Measurements from ENCODE around the gene RGS16. TPM values are rescaled to one million over a fixed set of nuclear protein-coding genes. Genes with fewer than 3 reads are reported as not detected.

The RGS16 gene
- total RNA-seq, 1 donor from 2014 or later = 37.8 TPM

DNA sequence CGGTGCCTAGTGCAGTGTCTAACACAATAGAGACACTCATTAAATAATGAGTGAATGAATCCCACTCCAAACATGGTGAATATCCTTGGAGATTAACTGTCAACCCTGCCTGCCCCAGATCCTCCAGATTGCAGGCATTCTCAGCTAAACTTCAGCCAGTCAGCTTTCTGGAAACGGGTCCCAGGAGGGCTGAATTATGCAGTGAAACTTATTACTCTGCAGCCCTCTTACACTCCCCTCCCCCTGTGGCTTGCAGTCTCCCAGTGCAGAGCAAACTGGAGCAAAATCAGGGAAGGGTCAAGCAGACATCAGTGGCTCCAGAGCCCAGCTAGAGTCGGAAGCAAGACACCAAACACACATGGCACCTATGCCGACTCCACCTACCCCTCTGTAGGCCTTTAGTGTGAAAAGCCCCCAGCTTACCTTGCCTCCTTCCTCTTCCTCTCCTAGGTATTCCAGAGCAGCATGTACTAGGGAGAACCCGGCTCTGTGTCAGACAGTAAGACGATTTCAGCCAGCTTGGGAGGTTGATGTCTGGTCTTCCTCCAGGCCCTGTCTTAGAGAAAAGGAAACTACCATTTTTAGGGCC lies 6.5 kb upstream of the RGS16 start:
- intact Hi-C loops (cut with micrococcal nuclease) = loop anchor here (10.0 kb wide), 1 partner anchor 584 kb away; no protein-coding TSS in a partner anchor

DNA sequence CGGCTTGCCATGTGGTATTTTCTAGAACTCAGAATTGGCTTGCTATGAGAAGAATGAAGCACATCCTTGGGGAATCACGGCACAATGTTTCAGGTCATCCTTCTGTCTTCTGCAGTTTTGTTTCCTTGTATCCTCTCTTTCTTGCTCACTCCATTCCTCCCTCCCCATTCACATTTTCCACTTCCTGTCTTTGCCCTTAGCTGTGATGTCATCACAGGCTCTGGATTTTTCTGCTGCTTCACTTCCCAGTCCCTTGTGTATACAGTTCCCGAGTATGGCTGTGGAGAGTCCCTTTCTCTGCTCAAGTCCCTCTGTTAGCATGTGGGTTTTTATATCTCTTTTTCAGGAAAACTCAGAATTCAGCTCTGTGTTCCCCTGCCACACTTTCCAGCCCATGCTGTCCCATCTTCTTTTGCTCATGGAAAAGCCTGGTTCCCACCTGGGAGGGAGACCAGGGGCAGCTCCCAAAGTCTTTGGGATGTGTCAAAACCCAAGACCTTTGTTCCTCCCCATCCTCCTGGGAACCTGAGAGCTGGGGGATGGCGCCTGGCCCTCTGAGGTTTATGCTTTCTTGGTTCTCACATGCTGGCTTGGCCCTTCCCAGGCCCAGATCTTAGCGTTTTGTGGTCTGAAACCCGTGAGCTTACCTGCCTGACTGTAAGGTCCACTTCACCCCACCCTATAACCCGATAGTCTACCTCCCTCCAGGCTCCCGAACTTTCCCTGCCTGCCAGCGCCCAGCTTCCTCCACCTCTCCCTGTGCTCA lies 4.8 kb upstream of the RGS16 start:
- intact Hi-C loops (cut with micrococcal nuclease) = no loop called here

DNA sequence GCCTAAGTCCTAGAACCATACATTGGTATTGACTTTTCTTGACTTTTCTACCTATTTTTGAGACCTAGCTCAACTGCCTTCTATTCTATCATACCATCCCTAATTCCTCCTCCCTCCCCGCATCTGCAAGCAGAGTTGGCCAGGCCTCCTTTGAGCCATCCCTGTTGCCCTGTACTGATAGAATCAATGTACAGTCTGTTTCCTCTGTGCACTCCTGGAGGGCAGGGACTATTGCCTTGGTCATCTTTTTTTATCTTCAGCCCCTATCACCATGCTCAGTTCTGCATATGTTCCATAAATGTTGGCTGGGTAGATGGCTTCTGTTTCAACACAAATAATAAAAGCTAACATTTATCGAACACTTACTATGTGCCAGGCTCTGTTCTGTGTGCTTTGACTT lies 4.0 kb upstream of the RGS16 start:
- intact Hi-C loops (cut with micrococcal nuclease) = no loop called here

DNA sequence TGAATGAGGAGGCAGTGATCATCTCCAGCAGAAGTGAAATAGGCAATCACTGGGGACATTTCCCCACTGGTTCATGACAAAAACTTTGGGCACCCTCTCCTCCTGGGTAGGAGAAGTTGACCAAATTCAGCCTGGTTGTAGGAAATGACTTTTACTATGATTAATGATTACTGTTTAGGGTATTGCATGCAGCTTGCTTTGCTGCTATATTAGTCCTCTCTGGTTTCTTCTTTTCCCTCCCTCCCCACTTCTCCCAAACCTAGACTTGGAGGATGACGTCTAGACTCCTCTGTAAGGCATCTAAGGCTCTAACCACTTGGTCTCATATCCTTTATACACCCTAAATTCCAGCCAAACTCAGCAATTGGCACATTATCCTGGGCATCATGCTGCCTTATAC lies 3.4 kb upstream of the RGS16 start:
- intact Hi-C loops (cut with micrococcal nuclease) = no loop called here

DNA sequence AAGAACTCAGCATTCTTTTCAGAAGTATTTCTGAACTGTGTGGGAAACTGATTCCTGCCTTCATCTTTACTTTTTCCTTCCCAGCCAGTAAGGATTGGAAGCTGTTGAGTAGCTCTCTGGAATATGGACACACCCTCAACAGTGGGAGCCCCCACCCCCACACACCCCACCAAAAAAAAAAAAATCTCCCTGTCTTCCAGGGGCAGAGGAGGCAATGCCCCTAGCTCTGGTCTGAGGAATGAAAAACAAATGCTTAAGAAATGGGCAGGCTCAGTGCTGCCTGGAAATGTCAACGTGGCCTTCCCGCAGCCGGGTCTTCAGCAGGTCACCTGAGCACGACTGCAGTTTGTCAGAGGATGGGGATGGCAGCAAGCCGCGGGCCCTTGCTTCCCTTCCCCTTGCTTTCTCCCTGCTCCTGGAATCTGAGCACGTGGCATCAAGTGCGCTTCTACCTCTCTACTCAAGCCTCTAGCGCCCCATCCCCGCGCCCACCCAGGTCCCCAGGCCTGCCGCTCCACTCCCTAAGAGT lies 479 bp downstream of the RGS16 start:
- intact Hi-C loops (cut with micrococcal nuclease) = loop anchor here (1.0 to 5.0 kb wide), 14 partner anchors 8 to 1971 kb away; partner anchors contain the start of genes DHX9, GLUL, NPL and STX6

DNA sequence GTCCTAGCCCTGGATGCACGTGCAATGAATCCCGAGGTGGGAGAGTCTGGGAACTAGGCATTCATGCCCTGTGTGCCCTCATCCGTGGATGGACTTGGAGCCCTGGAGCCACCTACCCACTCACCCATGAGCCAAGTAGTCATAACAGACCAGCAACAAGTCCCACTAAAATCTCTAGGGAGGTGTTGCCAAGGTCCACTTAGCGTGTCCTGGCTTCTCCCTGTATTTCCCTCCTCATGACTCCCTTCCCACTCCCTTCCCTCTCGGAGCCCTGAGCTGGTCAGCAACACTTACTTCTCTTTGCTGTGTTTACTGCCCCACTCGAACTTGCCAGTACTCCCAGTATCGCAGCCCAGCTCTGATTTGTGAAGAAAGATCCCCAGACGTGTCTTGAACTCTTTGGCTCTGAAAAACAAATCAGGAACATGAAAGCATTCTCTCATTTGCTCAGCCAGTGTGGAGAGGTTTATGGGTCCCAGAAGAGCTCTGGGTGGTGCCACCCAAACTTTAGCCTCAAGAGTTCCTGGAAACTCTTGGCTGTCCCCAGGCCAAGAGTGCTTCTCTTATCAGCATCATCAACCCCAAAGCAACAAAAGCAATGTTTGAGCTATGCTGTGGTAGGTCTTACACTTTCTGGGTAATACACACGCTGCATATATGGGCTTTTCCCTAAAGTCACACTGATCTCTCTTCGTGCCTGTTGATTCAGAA lies 1.1 kb downstream of the RGS16 start:
- intact Hi-C loops (cut with micrococcal nuclease) = loop anchor here (1.0 to 5.0 kb wide), 12 partner anchors 8 to 1971 kb away; partner anchors contain the start of genes GLUL, NPL, STX6 and XPR1

DNA sequence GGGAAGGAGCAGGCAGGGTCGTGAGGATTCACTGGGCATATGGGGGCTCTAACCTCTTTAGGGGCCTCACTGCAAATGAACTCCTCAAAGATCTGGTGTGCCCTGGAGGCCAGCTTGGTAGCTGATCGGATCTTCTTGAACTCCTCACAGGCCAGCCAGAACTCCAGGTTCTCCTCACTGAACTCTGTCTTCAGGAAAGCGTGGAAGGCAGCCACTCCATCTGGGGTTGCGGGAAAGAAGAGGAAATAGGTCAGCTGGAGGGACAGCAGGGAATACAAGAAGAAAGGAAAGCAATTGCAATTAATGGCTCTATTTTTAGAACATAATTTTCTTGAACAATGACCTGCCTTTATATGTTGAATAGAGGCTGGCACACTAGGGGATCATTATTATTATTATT lies 2.3 kb downstream of the RGS16 start:
- intact Hi-C loops (cut with micrococcal nuclease) = loop anchor here (1.0 to 5.0 kb wide), 12 partner anchors 27 to 1970 kb away; partner anchors contain the start of genes ARPC5, GLUL, STX6 and XPR1

DNA sequence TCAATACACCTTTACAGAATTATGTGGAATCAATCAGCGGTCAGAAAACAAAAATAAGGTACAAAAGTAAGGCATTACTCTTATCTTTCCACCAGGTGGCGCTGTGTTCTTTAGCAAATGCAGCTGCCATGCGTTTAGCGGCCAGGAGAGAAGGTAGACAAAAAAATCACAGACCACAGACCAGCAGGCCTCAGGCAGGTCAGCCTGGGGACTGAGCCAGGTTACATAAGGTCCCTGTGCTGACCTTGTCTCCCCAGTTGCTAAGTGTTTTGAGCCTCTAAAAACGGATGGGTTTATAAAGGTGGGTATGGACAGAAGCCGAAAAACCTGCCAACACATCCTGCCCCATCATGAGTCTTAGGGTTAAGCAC lies 2.8 kb downstream of the RGS16 start:
- intact Hi-C loops (cut with micrococcal nuclease) = loop anchor here (1.0 to 5.0 kb wide), 10 partner anchors 28 to 1969 kb away; partner anchors contain the start of genes ARPC5, GLUL, STX6 and XPR1

DNA sequence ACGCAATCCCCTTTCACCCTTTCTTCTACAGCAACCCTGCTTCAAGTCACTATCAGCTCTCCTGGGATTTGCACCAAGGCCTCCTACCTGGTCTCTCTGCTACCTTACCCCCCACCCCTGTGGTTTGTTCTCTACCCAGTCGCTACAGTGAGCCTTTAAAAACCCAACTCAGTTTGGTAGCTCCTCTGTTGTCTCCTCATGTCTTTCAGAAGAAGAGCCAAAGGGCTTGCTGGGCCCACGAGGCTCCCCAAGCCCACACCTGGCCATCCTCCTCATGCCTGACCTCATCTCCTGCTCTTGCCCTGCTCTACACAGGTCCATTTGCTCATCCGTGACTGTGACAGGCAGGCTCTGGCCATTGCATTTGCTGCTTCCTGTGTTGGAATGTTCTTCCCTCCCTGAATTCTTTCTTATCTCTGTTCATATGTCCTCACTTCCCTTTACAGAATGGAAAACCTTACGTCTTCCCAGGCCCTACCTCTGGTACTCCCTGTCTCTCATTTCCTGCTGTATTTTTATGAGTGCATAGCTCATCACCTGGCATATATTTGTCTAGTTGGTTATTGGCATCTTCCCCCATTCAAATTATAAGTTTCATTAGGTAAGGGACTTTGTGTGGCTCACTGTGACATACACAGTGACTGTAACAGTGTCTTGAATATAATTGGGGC lies 3.3 kb downstream of the RGS16 start:
- intact Hi-C loops (cut with micrococcal nuclease) = loop anchor here (1.0 to 5.0 kb wide), 10 partner anchors 28 to 1969 kb away; partner anchors contain the start of genes ARPC5, GLUL, STX6 and XPR1

DNA sequence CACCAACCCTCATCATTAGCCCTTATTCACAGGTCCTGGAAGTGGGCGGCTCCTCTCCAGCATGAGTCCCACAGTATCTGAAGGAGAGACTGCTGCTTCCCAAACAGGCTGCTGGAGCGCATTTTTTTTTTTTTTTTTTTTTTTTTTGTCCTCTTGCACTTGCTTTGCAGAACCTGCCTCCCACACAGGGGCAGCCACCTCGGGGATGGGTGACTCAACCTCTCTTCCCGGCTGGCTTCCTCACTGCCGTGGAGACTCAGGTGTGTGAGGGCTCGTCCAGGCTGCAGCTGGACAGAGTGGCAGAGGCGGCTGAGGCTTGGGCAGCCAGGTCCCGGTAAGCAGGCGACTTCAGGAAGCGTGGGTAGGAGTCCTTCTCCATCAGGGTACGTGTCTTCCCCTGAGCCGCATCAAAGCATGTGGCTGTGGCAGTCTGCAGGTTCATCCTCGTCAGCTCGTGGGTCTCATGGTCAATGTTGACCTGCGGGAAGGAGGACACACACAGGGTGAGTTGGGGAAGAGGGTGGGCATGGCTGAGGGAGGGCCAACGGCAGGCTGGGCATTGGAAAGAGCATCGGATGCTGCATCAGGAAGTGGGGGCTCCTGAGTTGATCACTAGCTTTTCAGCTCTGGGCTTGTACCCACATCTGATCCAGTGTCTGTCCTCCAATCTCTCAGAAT lies 4.0 kb downstream of the RGS16 start:
- intact Hi-C loops (cut with micrococcal nuclease) = loop anchor here (2.0 to 5.0 kb wide), 7 partner anchors 208 to 1968 kb away; partner anchors contain the start of genes ARPC5, GLUL, STX6 and XPR1

DNA sequence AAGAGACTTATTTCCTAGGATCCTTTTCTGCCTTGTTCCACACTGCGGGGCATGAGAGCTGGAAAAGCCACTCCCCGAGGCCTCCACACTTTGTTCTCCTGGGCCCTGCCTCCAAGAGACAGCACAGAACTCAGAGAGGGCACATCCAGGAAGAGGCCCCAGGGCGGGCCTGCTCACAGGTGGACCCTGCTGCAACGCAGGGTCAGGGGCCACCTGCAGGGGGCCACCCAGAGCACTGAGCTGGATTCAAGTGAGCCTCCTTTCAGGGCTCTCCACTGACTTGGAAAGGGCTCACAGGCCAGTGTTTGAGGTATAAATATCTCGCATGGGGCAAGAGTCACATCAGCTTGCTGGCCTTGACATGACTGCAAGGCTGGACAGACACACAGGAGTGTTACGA lies 4.8 kb downstream of the RGS16 start:
- intact Hi-C loops (cut with micrococcal nuclease) = no loop called here

DNA sequence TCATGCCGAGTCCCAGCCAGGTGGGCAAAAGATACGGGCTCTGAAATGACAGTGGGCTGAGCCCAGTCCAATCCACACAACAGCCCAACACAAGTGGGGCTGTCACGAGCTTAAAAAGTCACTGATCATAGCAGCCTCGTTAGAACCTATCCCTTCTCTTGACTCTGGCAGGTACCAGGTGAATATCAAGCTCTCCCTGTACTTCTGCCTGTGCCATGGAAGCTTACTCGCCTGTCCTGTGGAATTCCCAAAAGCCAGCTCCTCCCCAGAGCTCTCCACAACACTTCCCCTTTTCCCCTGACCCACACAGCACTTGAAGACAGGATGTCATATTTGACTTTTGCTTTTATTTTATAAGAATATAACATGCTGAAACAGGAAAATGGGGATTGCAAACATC lies 5.9 kb downstream of the RGS16 start:
- intact Hi-C loops (cut with micrococcal nuclease) = no loop called here

DNA sequence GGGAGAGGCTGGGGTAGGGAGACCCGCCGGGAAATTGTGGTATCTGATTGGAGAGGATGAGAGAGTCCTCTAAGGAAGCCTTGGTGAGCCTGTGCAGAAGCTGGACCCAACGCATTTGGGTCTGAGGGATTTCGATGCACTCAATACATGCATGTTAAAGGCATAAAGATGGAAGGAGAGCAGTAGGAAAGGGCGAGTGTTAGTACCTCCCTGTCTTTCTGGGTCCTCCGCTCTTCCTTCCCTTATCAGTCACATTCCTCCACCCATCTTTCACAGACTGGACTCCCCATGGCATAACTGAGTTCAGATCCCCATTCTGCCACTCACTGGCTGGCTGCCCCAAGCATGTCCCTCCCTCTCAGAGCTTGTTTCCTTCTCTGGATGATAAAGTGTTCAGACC lies 7.3 kb downstream of the RGS16 start:
- intact Hi-C loops (cut with micrococcal nuclease) = no loop called here

DNA sequence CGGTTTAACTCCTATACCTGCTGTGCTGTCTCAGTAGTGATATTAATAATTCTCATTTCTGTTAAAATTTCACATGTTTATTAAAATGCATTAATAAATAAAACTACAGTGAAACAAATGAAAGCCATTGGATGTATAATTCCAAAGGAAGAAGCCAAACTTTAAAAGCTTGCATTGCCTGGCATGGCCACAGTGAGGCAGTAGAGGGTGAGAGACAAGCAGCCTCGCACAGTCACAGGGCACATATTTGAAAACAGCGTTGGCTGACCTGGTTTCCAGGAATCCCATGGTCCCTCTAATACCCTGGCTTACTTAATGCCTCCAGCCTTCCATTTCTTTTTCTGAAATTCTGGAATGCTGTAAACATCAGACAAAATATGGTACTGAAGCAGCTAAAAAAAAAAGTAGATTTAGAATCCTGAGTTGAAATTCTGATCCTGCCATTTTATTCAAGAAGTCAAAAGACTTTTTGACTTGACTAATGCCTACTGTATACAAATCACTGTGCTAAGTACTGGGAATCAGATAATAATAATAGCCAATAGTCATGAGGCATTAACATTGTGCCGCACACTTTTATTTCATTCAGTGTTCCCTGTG lies 8.4 kb downstream of the RGS16 start:
- intact Hi-C loops (cut with micrococcal nuclease) = loop anchor here (1.0 kb wide), 3 partner anchors 8 to 510 kb away; no protein-coding TSS in a partner anchor

DNA sequence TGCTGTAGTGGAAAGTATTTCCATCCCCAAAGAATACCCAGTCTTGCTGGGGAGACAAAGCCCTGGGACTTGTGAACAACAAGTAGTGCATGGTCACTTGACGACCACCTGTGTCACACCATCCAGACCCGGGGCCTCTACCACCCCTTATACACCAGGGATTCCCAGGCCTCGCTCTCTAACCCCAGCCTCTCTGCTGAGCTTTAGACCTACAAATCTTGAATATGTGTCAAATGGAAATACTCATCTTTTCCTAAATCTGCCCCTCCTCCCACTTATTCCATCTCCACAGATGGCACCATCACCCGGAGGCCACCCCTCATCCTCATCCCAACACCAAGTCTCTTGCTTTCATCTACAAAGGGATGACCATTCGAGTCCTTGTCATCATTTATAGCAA lies 14.3 kb downstream of the RGS16 start:
- intact Hi-C loops (cut with micrococcal nuclease) = loop anchor here (2.0 to 5.0 kb wide), 6 partner anchors 143 to 882 kb away; partner anchors contain the start of genes GLUL, NPL and SMG7

DNA sequence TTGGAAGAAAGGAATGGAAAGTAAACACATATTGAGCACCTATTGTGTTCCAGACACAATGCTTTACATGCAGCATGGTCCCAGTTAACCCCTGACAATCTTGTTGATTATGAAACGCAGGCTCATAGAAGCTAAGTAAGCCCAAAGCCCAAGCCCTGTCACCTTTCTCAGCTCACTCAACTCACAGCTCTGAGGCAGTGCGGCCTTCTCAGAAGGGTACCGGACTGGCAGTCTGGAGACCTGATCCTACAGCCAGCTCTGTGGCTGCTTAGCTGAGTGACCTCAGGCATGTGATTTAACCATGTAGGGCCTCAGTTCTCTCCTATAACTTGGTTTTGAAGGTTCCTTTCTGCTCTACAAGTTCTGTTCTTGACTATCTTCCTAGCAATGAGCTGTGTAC lies 14.7 kb downstream of the RGS16 start:
- intact Hi-C loops (cut with micrococcal nuclease) = loop anchor here (2.0 to 5.0 kb wide), 6 partner anchors 143 to 883 kb away; partner anchors contain the start of genes GLUL, NPL and SMG7

DNA sequence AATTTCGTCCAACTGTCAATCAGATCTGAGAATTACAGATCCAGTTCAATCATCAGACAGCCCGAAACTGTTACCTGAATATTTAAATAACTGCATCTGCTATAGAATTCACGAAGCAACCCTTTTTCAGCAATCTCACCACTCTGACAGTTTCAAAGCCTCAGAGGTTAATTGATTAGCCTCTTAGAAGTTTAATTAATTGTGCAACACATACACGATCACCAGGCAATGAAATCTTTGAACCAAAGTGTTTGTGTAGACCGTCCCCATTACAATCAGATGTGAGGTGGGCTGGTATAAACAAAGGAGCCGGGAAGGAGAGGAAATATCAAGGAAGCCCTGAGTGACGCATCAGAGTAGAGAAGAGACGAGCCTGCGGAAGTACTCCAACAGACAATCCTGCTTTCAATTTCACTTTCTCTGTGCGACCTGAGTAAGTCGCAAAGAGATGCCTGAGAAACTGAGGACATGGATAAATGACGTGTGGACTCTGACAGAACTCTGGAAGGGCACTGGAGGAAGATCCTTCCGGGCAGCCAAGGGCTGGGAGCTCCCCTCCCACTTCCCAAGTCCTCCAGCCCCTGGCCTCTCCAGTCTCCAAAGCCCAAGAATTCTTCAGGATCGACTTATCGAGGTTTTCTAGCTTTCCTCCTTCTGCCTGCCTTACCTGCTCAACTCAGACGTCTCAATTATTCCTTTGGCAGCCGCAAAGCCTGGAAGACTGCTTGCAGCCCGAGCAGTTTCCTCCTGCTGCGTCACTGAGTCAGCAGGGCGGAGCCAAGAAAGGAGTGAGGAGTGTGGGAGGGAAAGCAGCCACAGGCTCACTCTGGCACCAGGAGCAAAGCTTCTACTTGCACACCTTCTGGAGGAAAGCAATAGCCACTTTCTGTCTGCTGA lies 15.4 kb downstream of the RGS16 start, which contains the start of gene RNASEL:
Gene RNASEL (minus strand): TSS at position 757 of the 897 bp plus-strand sequence. CDS start 2,450 bp downstream, outside the sequence.
- intact Hi-C loops (cut with micrococcal nuclease) = loop anchor here (1.0 to 5.0 kb wide), 11 partner anchors 15 to 884 kb away; partner anchors contain the start of genes DHX9, GLUL, NPL and SMG7

Measured in T-helper 1 cell treated with Interleukin-12 subunit alpha and Interleukin-12 subunit beta and Interleukin-4 antibody, amounts not matched to agents 30 ng/mL and 1 ng/mL, for 36 hours (primary cell).